ENCODE results near the gene DNAJC5G.

DNA sequence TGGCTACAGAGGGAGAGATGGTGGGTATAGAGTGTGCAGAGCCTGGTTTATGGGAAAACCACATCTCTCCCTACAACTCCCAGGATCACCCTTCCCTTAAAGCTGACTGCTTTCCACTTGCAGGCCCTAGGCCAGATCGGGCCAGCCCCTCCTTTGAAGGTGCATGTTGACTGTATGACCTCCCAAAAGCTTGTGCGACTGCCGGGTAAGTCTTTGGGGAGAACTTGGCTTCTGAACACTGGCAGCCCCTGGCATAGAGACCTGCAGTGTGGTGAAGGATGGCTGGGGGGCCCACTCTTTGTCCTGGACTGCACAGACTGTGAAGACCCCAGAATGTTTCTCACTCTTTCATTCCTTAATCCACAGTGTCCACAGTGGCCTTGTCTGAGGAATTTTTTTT, 38.6 kb upstream of the DNAJC5G start:
- TF ChIP-seq, protein P1, sequence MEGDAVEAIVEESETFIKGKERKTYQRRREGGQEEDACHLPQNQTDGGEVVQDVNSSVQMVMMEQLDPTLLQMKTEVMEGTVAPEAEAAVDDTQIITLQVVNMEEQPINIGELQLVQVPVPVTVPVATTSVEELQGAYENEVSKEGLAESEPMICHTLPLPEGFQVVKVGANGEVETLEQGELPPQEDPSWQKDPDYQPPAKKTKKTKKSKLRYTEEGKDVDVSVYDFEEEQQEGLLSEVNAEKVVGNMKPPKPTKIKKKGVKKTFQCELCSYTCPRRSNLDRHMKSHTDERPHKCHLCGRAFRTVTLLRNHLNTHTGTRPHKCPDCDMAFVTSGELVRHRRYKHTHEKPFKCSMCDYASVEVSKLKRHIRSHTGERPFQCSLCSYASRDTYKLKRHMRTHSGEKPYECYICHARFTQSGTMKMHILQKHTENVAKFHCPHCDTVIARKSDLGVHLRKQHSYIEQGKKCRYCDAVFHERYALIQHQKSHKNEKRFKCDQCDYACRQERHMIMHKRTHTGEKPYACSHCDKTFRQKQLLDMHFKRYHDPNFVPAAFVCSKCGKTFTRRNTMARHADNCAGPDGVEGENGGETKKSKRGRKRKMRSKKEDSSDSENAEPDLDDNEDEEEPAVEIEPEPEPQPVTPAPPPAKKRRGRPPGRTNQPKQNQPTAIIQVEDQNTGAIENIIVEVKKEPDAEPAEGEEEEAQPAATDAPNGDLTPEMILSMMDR (IDR thresholded peaks at IDR 0.05) = no peak
- TF ChIP-seq POLR2A (IDR thresholded peaks at IDR 0.05) = no peak
- TF ChIP-seq POLR2AphosphoS5 (IDR thresholded peaks at IDR 0.05) = no peak
